Measurements from ENCODE around the gene SLC45A3.

SLC45A3 gene

GRCh38 chr1:205610901-205611466 is 69.3 kb downstream of the SLC45A3 start:
- no peak for DNase-seq

GRCh38 chr1:205610036-205610435 is 70.3 kb downstream of the SLC45A3 start:
- DNase-seq: no peak

Data from amygdala (tissue), 56 donors.